Inflammatory macrophage (primary cell): Measurements from ENCODE around the gene RFC1.
"Not testable (repeated sequence)": the region's sequence is repeated elsewhere in the genome, so short reads cannot be mapped to it uniquely, and the experiment has no call there.

Source experiments
- DNase-seq, 2 donors: peaks; one replicate each; pipeline ENCODE4 v3.0.0-alpha.2; 2020 to 2022
- total RNA-seq, 18 experiments: gene quantifications; one replicate each; lab custom pipeline; 2026; ENCODE audit warnings: mixed read lengths in 6 of 18, inconsistent platforms in 2 of 18; lab: John Stamatoyannopoulos, UW

Gene RFC1
- 26.7 to 90.9 (median 62.6) reads per million in 18 experiments for total RNA-seq

GRCh38 chr4:39365830-39366771 is at the start of gene RFC1:
RFC1 (minus strand) TSS chr4:39366362; CDS start chr4:39366241, 121 bp downstream.
- peak; percentile 90 to 94 for DNase-seq

GRCh38 chr4:39415678-39416283 is 49.6 kb upstream of the RFC1 start:
- DNase-seq: peak in 1 of 2 donors; percentile 33

- not testable (repeated sequence) for DNase-seq
These were observed 45.4 kb upstream of the RFC1 start for GRCh38 chr4:39411561-39411960.

GRCh38 chr4:39410415-39410814 is 44.3 kb upstream of the RFC1 start:
- no peak for DNase-seq

- DNase-seq: no peak
These were observed 41.4 kb upstream of the RFC1 start for GRCh38 chr4:39407584-39407885.

- no peak for DNase-seq
These were observed 40.8 kb upstream of the RFC1 start, which contains the start of gene KLB for GRCh38 chr4:39406763-39407583. KLB (plus strand) TSS chr4:39406930; CDS start chr4:39406950, 20 bp downstream.

GRCh38 chr4:39401640-39402039 is 35.5 kb upstream of the RFC1 start:
- DNase-seq: not testable (repeated sequence)

GRCh38 chr4:39394706-39395105 is 28.5 kb upstream of the RFC1 start:
- DNase-seq: no peak

GRCh38 chr4:39390603-39391002 is 24.4 kb upstream of the RFC1 start:
- DNase-seq: no peak

- no peak for DNase-seq
These were observed 18.4 kb upstream of the RFC1 start for GRCh38 chr4:39384563-39384962.

GRCh38 chr4:39383690-39384089 is 17.5 kb upstream of the RFC1 start:
- no peak for DNase-seq

- no peak for DNase-seq
These were observed 9.3 kb upstream of the RFC1 start for GRCh38 chr4:39375478-39375877.

- not testable (repeated sequence) for DNase-seq
These were observed 5.0 kb upstream of the RFC1 start for GRCh38 chr4:39371209-39371608.

GRCh38 chr4:39369301-39369700 is 3.1 kb upstream of the RFC1 start:
- no peak for DNase-seq

- no peak for DNase-seq
These were observed 1.0 kb upstream of the RFC1 start for GRCh38 chr4:39367166-39367565.

- no peak for DNase-seq
These were observed 802 bp downstream of the RFC1 start for GRCh38 chr4:39365360-39365759.

- DNase-seq: no peak
These were observed 2.3 kb downstream of the RFC1 start for GRCh38 chr4:39363773-39364393.

- no peak for DNase-seq
These were observed 3.3 kb downstream of the RFC1 start for GRCh38 chr4:39362827-39363226.

- not testable (repeated sequence) for DNase-seq
These were observed 5.6 kb downstream of the RFC1 start for GRCh38 chr4:39360611-39361010.

GRCh38 chr4:39357002-39357401 is 9.2 kb downstream of the RFC1 start:
- no peak for DNase-seq

GRCh38 chr4:39354254-39354552 is 12.0 kb downstream of the RFC1 start:
- no peak for DNase-seq

- peak; percentile 35 to 63 for DNase-seq
These were observed 12.5 kb downstream of the RFC1 start for GRCh38 chr4:39353478-39354253.
